Erythroblast (primary cell): ENCODE measurements around the gene GCNT2.

Experiments
- GATA1 ChIP-seq: IDR thresholded peaks from 2 replicates; pipeline ENCODE4 v1.6.1; 2011; ENCODE audit warnings: low read depth, mild to moderate bottlenecking, control low read depth, low read length, moderate library complexity
- POLR2A ChIP-seq: IDR thresholded peaks from 2 replicates; pipeline ENCODE4 v1.6.1; 2011; ENCODE audit warnings: mild to moderate bottlenecking, low read length

DNA sequence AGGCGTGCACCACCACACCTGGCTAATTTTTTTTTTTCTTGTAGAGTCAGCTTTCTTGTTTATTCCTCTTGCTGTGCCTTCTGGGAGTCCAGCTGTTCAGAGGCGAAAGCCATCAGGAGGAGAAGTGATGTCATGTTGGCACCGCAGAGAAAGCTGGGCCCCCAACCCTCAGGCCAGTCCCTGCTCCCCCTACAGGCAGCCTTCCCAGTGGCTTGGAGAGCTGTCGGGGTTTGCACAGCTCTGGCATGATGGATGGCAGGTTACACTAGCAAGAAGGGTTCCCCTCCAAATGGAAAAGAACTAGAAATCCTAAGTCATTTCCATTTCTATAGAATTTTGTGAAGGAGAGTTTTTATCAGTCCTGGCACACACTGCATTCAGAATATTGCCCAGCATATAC is 100.7 kb downstream of the GCNT2 start:
- TF ChIP-seq POLR2A (no peak), GATA1 (no peak)
